Ureter (tissue), 1 donor: ENCODE data around the gene NUP85. TPM values are rescaled to one million over a fixed set of nuclear protein-coding genes. Genes with fewer than 3 reads are reported as not detected.
"Not testable (repeated sequence)": the region's sequence is repeated elsewhere in the genome, so short reads cannot be mapped to it uniquely, and the experiment has no call there.

ENCODE experiments used
- DNase-seq: peaks from one replicate; pipeline ENCODE4 v3.0.0-alpha.2; 2020; ENCODE audit warnings: low spot score
- total RNA-seq: library from RNA; stranded (reverse); gene quantifications from one replicate; pipeline ENCODE4 v1.2.4, GENCODE V29; 2023
- donor health status: DM: yes; HTN: yes; CAD: no.

Gene NUP85
- total RNA-seq, 1 donor from 2014 or later, result 88.6 TPM

DNA sequence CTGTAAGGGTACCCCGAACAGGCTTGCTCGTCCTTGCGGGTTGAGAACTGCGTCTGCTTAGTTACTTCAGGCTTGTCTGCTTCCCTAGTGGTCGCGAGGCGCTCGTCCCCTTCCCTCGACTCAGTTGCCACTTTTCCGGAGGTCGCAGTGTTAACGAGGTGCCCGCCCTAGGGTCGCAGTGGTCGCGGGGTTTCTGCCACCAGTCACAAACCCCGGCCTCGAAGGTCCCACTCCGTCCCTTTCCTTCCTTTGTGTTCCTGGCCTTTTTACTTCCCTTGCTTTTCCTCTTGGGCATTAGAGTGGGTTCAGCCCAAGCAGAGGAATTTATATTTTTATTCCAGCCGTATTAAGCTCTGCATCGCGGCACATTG is 299 bp downstream of the NUP85 start:
- DNase-seq, result no peak

DNA sequence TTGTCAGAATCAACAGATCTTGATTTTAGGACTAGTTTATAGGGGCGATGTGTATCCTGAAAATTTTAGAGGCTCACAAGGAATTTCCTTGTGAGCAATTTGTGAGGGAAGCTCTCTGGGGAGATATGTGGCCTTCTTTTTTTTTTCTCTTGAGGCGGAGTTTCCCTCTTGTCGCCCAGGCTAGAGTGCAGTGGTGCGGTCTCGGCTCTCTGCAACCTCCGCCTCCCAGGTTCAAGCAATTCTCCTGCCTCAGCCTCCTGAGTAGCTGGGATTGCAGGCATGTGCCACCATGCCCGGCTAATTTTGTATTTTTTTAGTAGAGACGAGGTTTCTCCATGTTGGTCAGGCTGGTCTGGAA is 1.6 kb downstream of the NUP85 start:
- not testable (repeated sequence) for DNase-seq

DNA sequence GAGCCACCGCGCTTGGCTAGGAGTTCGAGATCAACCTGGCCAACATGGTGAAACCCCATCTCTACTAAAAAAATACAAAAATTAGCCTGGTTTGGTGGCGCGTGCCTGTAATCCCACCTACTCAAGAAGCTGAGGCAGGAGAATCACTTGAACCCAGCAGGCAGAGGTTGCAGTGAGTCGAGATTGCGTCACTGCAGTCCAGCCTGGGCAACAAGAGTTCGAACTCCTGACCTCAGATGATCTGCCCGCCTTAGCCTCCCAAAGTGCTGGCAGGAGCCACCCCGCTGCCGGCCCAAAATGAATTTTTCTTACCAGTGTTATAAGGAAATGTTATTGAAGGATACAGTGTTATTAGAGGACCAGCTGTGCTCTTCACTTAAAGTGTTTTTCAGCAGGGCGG is 2.3 kb downstream of the NUP85 start:
- no peak for DNase-seq

DNA sequence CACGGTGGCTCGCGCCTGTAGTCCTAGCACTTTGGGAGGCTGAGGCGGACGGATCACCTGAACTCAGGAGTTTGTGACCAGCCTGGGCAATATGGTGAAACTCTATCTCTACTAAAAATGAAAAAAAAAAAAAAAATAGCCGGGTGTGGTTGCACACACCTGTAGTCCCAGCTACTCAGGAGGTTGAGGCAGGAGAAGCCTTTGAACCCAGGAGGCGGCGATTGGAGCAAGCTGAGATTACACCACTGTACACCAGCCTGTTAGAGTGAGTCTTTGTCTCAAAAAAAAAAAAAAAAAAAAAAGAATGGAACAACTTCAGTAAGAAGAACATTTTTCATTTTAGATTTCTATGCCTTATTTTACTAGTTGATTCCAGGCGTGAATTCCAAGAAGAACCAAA is 2.7 kb downstream of the NUP85 start:
- no peak for DNase-seq

DNA sequence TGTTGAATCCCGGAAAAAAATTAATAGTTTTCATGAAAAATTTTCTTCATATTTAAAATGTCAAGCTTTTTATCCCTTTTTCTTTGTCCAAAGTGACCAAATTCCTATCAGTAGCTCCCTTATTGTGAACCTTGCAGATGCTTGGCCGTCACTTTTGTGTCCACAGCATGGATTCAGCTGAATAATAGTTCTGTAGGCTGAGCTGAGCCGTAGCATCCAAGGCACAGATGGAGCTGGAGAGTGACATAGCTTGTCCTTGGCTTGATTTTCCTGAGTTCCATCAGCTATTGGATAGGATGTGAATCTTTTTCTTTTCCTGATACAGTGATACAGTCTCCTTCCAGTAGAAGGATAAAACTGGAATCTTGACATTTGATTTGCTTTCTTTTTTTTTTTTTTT is 3.6 kb downstream of the NUP85 start:
- DNase-seq, result no peak

DNA sequence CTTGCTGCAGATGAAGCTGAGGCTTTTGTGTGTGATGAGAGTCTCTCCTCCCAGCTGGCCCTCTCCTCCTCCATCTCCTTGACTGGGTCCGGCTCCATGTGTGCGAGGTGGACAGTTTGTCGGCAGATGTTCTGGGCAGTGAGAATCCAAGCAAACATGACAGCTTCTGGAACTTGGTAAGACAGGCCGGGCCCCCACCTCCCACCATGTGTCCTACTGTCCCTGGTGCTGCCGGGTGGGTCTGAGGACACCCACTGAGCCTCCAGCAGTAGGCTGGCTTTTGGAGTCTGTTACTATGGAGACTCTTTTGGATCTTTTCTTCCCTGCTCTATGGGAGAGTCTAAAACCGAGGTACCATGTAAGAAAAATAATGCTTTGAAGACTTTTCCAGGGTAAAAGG is 12.7 kb downstream of the NUP85 start:
- DNase-seq, result no peak

DNA sequence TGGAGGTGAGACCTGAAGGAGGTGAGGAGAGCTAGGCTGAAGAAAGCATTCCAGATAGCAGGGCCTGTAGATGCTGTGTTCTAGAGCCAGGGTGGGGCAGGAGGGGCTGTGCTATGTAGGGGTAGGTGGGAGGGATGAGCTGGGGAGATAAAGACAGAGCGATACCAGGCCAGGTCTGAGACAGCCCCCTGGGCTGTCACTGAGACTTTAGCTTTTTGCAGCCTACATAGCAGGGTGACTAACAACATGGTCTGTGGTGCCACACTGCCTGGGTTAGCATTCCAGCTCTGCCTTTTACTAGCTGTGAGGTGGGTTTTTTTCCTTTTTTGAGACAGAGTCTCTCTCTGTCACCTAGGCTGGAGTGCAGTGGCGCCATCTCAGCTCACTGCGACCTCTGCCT is 14.3 kb downstream of the NUP85 start:
- DNase-seq, result no peak

DNA sequence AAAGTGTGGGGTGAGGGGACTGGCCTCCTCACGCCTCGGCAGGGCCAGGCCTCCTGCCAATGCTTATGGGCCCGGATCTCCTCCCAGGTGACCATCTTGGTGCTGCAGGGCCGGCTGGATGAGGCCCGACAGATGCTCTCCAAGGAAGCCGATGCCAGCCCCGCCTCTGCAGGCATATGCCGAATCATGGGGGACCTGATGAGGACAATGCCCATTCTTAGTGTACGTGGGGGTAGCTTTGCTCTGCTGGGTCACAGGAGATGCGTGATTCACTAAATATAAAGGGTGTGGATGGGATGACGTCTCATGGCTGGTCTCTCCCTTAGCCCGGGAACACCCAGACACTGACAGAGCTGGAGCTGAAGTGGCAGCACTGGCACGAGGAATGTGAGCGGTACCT is 19.5 kb downstream of the NUP85 start:
- no peak for DNase-seq

DNA sequence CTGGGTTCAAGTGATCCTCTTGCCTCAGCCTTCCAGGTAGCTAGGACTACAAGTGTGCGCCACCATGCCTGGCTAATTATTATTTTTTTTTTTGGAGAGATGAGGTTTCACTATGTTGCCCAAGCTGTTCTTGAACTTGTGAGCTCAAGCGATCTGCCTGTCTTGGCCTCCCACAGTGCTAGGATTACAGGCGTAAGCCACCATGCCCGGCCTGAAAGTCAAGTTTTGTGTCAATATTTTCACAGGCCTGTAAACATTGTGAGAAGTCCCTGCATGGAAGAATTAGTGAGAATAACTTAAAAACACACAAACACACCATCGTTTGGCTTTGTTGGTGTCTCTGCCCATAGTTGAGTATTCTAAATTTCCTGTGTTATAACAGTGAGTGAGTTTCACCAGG is 22.2 kb downstream of the NUP85 start:
- DNase-seq, result no peak

DNA sequence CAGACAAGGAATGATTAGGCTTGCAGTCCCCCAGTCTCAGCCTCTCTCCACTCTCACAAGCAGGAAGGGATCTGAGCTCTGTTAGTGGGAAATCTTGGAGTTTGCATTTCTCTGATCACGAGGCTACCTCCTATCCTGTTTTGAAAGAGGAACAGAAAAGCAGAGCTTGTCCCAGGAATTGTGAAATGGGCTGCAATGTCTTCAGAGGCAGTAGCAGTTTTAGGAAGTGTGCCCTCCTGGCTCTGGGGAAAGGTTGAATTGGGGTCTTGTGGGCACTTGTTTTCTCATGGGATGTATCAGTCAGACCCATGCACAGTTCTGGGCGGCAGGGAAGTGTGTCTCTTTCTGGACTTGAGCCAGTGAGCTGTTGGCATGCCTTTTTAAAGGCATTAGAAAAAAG is 22.8 kb downstream of the NUP85 start:
- no peak for DNase-seq

DNA sequence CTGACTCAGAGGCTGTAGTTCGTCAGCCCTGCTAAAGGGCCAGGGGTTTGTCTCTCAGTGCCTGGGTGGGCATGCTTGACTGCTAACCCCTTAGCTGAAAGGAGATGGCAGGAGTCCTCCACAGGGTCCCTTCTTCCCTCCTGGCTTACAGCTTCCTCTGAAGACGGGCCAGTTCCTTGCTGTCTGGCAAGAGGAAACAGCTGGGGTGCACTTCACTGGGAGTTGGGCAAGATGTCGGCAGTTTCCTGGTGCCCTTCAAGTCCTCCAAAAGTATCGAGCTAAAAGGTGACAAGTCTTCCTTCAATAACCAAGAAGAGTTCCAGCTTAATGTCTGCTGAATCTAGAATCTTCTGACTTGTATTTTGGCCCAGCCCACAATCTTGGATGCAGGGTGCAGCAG is 23.4 kb downstream of the NUP85 start:
- no peak for DNase-seq

DNA sequence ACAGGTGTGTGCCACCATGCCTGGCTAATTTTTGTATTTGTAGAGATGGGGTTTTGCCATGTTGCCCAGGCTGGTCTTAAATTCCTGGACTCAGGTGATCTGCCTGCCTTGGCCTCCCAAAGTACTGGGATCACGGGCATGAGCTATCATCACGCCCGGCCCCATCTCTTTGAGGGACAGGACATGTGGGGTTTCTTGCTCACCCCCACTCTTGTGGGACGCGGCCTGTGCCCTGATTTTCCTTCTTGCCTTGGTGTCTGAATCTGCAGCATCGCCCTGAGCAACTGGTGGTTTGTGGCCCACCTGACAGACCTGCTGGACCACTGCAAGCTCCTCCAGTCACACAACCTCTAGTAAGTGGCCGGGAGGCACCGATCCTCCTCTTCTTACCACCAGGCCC is 25.6 kb downstream of the NUP85 start:
- no peak for DNase-seq

DNA sequence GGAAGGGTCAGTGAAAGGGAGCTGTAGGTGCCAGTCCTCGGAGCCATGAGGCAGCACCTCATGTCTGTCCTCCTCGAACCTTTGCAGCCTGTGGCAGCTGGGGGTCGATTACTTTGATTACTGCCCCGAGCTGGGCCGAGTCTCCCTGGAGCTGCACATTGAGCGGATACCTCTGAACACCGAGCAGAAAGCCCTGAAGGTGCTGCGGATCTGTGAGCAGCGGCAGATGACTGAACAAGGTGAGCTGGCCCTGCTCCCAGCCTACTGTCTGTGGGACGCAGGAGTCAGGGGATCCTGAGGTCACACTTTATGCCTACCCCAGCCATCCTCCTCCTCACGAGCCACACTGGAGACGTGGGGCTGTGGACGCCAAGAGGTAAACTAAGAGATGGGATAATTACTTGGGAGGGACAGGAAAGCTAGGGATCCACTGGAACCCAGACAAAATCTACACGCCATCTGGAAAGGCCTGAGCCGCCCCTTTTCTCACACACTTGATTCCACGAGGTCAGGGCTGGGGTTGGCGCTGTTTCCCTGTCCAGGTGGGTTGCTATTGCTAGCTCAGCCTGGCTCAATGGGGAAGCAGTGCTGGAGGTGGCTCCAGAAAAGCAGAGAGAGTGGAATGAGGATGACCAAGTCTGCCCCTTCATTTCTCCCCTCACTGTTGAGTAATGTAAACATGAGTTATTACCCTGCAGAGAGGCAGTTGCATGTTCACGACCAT is 26.4 kb downstream of the NUP85 start:
- no peak for DNase-seq

DNA sequence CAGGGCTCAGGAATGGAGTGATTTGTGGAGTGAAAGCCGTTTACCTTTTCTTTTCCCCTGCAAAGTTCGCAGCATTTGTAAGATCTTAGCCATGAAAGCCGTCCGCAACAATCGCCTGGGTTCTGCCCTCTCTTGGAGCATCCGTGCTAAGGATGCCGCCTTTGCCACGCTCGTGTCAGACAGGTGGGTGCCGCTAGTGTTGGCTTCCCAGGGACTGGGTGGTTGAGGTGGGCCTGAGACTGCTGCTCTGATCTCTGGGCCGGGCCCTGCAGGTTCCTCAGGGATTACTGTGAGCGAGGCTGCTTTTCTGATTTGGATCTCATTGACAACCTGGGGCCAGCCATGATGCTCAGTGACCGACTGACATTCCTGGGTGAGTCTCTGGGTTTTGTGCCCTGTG is 27.3 kb downstream of the NUP85 start:
- no peak for DNase-seq

DNA sequence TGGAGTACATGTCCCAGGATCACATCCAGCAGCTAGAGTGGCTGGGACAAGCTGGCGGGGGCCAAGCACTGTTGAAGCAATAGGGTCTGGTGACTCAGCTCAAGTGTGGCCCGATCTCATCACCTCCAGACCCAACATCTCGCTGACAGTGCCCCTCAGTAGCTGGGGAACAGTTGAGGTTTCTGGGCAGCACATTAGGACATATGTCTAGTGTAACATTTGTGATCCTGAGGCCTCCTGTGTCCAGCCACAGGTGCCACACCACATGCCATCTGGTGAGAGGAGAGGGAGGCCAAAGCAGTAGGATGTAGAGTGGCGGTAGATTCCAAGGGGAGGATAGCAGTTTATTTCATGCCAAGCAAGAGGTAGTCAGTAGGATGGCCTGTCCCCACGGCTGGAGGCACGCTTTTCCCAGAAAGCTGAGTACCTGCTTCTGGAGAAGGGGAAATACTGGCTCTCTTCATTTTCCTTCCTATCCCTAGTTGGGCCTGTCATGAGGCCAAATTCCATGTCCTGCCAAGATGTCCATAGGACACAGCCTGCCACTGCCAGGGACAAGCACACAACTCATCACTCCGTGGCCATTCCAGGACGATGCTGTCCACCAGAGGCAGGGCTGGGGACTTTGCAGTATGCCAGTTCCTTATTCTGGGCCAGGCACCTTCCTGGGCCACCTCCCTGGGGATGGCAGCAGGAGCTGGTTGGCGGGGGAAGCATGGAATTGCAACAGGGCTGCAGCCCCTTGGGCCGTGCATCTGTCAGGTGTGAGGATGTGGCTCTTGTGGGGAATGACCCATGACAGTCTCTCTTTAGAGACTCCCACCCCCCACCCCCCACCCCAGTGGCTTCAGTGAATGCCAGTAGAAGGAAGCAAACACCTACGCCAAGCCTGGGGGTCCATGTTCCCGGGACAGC is 31.9 kb downstream of the NUP85 start:
- DNase-seq, result no peak

DNA sequence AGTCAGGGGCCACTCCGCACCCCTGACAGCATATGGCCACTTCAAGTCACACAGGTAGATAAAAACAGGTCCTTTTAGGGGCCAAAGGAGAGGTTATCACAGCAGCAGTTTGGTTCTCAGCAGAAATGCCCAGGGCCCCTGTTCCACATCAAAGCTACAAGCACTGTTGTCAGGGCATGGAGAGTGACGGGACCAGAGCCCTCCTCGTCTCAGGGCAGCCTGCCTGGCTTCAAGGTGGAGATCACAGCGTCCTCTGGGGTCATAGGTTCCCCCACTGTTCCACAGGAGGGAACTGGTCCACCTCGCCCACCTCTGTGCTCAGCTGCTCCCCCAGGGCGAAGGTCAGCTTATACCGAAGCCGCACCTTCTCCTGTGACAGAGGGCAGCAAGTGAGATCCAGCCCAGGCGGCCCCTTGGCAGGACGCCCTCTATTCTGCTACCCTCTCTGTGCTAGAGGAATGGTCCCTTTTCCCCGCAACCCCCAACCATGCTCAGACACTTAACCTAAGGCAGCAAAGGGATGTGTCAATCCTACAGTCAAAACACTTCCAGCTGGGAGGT is 32.6 kb downstream of the NUP85 start:
- no peak for DNase-seq

DNA sequence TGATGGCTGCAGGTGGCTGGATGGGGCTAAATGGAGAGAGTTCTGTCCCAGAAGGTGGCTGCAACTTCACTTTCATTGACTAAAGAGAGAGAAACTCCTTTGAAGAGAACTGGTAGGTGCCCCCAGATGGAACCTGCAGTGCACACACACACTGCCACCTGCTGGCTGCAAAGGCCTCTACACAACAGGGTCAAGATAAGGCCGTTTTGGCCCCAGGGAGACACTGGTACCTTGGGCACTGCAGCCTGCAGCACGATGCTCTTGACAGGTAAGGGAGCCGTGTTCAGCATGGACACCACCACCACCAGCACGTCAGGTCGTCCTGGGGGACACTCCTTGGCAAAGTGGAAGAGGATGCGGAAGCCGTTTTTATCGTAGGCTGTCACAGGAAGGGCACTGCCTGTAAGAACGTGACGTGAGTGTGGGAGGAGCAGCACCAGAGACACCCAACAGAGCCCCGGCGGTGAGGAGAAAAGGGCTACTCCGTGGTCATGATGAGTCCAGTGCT is 33.3 kb downstream of the NUP85 start:
- DNase-seq, result no peak

DNA sequence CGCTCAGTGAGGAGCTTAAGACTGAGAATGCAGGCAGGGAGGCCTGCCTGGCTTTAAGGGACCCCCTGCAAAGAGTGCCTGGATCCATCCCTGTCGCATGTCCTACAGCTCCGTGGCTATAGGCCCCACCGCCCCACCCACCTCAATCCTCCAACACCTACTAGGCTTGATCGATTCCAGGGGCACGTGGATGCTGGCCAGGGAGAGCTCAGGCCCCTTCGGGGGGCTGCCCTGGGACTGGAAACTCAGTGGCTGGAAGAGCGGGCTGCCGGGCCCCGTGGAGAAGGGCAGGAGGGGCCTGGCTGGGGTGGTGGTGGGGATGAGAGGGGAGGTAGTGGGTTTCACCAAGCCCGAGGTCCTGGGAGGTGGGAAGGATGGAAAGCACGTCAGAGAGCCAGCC is 33.7 kb downstream of the NUP85 start:
- no peak for DNase-seq

DNA sequence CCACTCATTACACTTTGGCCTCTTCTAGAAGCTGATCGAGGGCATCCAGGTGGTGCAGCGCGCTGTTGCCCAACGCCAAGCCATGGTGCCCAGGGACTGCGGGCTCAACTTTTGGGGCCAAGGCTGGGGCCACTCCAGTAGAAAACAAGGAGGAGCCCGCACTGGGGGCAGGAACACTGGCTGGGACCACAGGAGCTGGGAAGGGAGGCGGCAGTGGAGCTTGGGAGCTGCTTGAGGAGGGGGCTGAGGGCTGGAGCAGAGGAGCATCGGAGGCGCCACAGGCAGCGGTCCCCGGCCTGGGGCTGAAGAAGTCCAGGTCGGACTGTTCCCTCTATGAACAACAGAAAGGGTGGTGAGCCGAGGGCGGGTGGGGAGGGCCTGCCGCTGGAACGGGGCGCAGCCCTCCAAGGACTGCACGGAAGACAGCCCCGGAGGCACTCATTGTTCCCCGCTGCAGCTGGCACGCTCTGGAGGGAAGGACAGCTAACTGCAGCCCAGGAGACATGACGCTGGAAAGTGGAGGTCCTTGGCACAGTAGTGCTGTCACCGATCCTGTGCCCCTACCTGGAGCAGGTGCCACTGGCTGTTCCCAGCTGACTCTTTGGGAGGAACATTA is 34.4 kb downstream of the NUP85 start:
- DNase-seq, result no peak

DNA sequence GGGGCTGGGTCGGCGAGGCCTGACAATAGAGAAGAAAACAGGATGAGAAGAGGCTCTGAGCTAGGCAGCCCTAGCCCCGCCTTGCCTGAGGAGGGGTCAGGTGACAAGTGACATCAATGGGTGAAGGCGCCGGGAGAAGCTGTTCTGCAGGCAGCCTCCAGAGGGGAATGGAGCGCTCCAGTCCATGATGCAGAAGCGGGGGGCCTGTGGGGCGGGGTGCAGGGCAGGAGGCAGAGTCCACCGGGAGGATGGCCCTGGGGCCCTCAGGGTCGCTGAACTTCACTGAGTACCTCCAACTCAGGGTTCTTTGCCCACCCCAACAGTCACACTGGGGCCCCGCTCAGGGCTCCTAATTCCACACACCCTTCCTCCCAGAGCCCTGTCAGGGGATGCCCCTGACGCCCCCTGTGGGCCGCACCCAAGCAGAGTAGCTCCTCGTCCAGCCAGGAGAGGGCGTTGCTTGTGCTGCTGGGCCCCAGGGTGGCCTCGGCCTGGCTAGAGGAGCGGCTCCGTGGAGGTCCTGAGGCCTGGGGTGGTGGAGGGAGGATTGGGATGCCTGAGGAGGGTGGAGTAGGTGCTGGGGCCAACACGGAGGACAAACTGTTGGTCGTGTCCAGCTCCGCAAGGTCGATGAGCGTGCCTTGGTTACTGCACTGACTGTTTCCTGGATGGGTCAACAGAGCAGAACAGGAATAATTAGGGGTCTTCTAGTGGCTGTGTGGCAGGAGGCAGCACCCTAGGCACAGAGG is 35.1 kb downstream of the NUP85 start:
- DNase-seq, result no peak

DNA sequence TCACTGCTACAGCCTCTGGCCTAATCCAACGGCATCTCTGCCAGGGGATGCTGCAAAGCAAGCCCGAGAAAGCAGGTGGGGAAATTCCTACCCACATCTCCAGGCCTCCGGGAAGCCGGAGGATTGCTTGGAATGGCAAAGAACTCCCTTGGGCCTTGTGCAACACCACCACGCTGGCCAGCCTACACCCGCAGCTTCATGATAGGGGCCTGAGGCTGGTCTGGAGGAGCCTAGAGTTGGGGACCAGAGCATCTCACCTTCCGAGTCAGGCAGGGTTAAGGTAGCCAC is 35.6 kb downstream of the NUP85 start:
- no peak for DNase-seq

DNA sequence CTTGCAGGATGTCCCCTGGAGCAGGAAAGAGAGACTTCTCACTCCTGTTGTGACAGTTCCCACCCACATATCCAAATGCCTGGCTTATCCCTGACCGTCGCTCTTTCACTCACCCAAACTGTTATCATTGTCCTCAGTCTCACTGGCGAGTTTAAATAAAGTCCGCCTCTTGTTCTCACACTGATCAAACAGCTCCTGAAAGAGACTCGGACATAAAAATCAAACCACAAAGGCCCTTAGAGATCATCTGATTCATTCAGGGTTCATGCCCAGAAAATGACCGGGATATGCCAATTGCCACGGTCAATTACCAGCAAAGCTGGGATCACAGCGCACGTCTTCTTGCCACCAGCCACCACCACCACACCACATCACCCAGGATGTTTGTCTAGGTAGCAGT is 36.0 kb downstream of the NUP85 start:
- DNase-seq, result no peak
